WTC11 (cell line): ENCODE measurements around the gene C11orf71.

Source experiments
- CTCF ChIP-seq: fragments of 200-600 bp; IDR thresholded peaks from 2 replicates; pipeline ENCODE4 v1.8.0; 2022; ENCODE audit warnings: antibody characterized with exemption
- E2F4 ChIP-seq: sonication (generic); formaldehyde crosslinking; IDR thresholded peaks from 2 replicates; pipeline ENCODE4 v1.8.1; 2022; ENCODE audit warnings: low read depth, mild to moderate bottlenecking, moderate library complexity, missing genetic modification reagents, borderline replicate concordance
- ESRRA ChIP-seq: sonication (generic); formaldehyde crosslinking; IDR thresholded peaks from 2 replicates; pipeline ENCODE4 v1.8.1; 2022; ENCODE audit warnings: mild to moderate bottlenecking, missing genetic modification reagents, borderline replicate concordance
- IRF2 ChIP-seq: sonication (generic); formaldehyde crosslinking; IDR thresholded peaks from 2 replicates; pipeline ENCODE4 v1.8.0; 2022; ENCODE audit warnings: low read depth, missing genetic modification reagents, borderline replicate concordance
- JUN ChIP-seq: sonication (generic); formaldehyde crosslinking; IDR thresholded peaks from 2 replicates; pipeline ENCODE4 v1.8.0; 2023; ENCODE audit warnings: mild to moderate bottlenecking, missing genetic modification reagents
- NFYB ChIP-seq: sonication (generic); formaldehyde crosslinking; conservative IDR thresholded peaks from 2 replicates; pipeline ENCODE4 v1.8.0; 2022; ENCODE audit warnings: low read depth, missing genetic modification reagents
- TCF7 ChIP-seq: sonication (generic); formaldehyde crosslinking; IDR thresholded peaks from 2 replicates; pipeline ENCODE4 v1.8.0; 2022; ENCODE audit warnings: mild to moderate bottlenecking, low read depth, missing genetic modification reagents, moderate library complexity
- TP53 ChIP-seq: sonication (generic); formaldehyde crosslinking; IDR thresholded peaks from 2 replicates; pipeline ENCODE4 v1.8.1; 2023; ENCODE audit warnings: mild to moderate bottlenecking, missing genetic modification reagents
- TF ChIP-seq, protein P1 (sequence below): sonication (generic); formaldehyde crosslinking; IDR thresholded peaks from 2 replicates; pipeline ENCODE4 v1.8.0; 2022; ENCODE audit warnings: mild to moderate bottlenecking, missing genetic modification reagents

GRCh38 chr11:114440971-114441763 is 40.9 kb upstream of the C11orf71 start:
- TF ChIP-seq NFYB (CRISPR knock-in tag) (no peak), CTCF (no peak), E2F4 (CRISPR knock-in tag) (no peak), ESRRA (no peak), JUN (no peak), TCF7 (CRISPR knock-in tag) (no peak), IRF2 (no peak), TP53 (CRISPR knock-in tag) (no peak)
- TF ChIP-seq, protein P1, sequence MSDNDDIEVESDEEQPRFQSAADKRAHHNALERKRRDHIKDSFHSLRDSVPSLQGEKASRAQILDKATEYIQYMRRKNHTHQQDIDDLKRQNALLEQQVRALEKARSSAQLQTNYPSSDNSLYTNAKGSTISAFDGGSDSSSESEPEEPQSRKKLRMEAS (CRISPR knock-in tag) = no peak
